HepG2 (cell line): Measurements from ENCODE around the gene KLHL21. TPM values are rescaled to one million over a fixed set of nuclear protein-coding genes. Genes with fewer than 3 reads are reported as not detected.

Source experiments
- CAMTA2 ChIP-seq: sonication (generic); formaldehyde crosslinking; IDR thresholded peaks from 2 replicates; pipeline ENCODE4 v1.4.0; 2020; ENCODE audit warnings: mild to moderate bottlenecking, missing genetic modification reagents, borderline replicate concordance
- ELF4 ChIP-seq: sonication (generic); formaldehyde crosslinking; IDR thresholded peaks from 2 replicates; pipeline ENCODE4 v1.5.0; 2020; ENCODE audit warnings: missing genetic modification reagents, mild to moderate bottlenecking, moderate library complexity, borderline replicate concordance
- GTF2F1 ChIP-seq: fragments of 150-350 bp; IDR thresholded peaks from 2 replicates; pipeline ENCODE4 v1.6.1; 2014; ENCODE audit warnings: low read length
- IRX3 ChIP-seq: sonication (generic); formaldehyde crosslinking; IDR thresholded peaks from 2 replicates; pipeline ENCODE4 v1.8.1; 2023; ENCODE audit warnings: mild to moderate bottlenecking, low read depth, missing genetic modification reagents, borderline replicate concordance
- KDM2A ChIP-seq: sonication (generic); formaldehyde crosslinking; IDR thresholded peaks from 2 replicates; pipeline ENCODE4 v1.4.0; 2020; ENCODE audit warnings: low read depth, missing genetic modification reagents, borderline replicate concordance
- KDM6A ChIP-seq: IDR thresholded peaks from 2 replicates; pipeline ENCODE4 v1.6.1; 2016; ENCODE audit warnings: low read depth
- MED8 ChIP-seq: sonication (generic); formaldehyde crosslinking; IDR thresholded peaks from 2 replicates; pipeline ENCODE4 v1.8.1; 2023; ENCODE audit warnings: mild to moderate bottlenecking, missing genetic modification reagents; ENCODE audit not compliant: insufficient replicate concordance
- NFE2L1 ChIP-seq: sonication (generic); formaldehyde crosslinking; IDR thresholded peaks from 2 replicates; pipeline ENCODE4 v1.4.0; 2020; ENCODE audit warnings: missing genetic modification reagents, mild to moderate bottlenecking, borderline replicate concordance
- PHF20 ChIP-seq: sonication (generic); formaldehyde crosslinking; IDR thresholded peaks from 2 replicates; pipeline ENCODE4 v1.5.0; 2020; ENCODE audit warnings: mild to moderate bottlenecking, missing genetic modification reagents
- TOPORS ChIP-seq: sonication (generic); formaldehyde crosslinking; IDR thresholded peaks from 2 replicates; pipeline ENCODE4 v1.8.0; 2023; ENCODE audit warnings: mild to moderate bottlenecking, missing genetic modification reagents
- ZFP36L1 ChIP-seq: sonication (generic); formaldehyde crosslinking; IDR thresholded peaks from 2 replicates; pipeline ENCODE4 v1.8.0; 2022; ENCODE audit warnings: mild to moderate bottlenecking, missing genetic modification reagents, moderate library complexity
- ZFP82 ChIP-seq: sonication (generic); formaldehyde crosslinking; IDR thresholded peaks from 2 replicates; pipeline ENCODE4 v1.5.1; 2020; ENCODE audit warnings: mild to moderate bottlenecking, missing genetic modification reagents, borderline replicate concordance
- ZNF260 ChIP-seq: sonication (generic); formaldehyde crosslinking; IDR thresholded peaks from 2 replicates; pipeline ENCODE4 v1.4.0; 2020; ENCODE audit warnings: missing genetic modification reagents, low read depth, mild to moderate bottlenecking, borderline replicate concordance
- ZNF326 ChIP-seq: sonication (generic); formaldehyde crosslinking; IDR thresholded peaks from 2 replicates; pipeline ENCODE4 v1.4.0; 2020; ENCODE audit warnings: missing genetic modification reagents, borderline replicate concordance
- ZNF34 ChIP-seq: sonication (generic); formaldehyde crosslinking; IDR thresholded peaks from 2 replicates; pipeline ENCODE4 v1.4.0; 2020; ENCODE audit warnings: mild to moderate bottlenecking, missing genetic modification reagents, borderline replicate concordance
- ZNF589 ChIP-seq: sonication (generic); formaldehyde crosslinking; conservative IDR thresholded peaks from 2 replicates; pipeline ENCODE4 v1.8.0; 2022; ENCODE audit warnings: mild to moderate bottlenecking, moderate library complexity, missing genetic modification reagents
- ZNF816 ChIP-seq: sonication (generic); formaldehyde crosslinking; IDR thresholded peaks from 2 replicates; pipeline ENCODE4 v1.8.0; 2022; ENCODE audit warnings: missing genetic modification reagents, mild to moderate bottlenecking, borderline replicate concordance
- polyA plus RNA-seq, 8 experiments: library from polyadenylated mRNA; depleted of rRNA in 3 of 8; stranded (reverse) in 7 of 8; unstranded in 1 of 8; fragments of >200 nt; fragmentation: Illumina TruSeq in 4 of 8; extraction: Trizol in 4 of 8; gene quantifications; 2 replicates each; pipeline versions ENCODE4 v1.2.1 to v1.2.3, GENCODE V29; 2011 to 2016; ENCODE audit warnings: low read depth in 4 of 8, missing spikeins in 1 of 8, mixed read lengths in 1 of 8; ENCODE audit not compliant: insufficient read depth in 1 of 8
- total RNA-seq, 5 experiments: library from RNA; depleted of rRNA; stranded (reverse); fragments of >200 nt; fragmentation: Illumina TruSeq; extraction: Trizol; gene quantifications; 2 replicates each; pipeline ENCODE4 v1.2.3, GENCODE V29; 2016; ENCODE audit warnings: low read depth in 1 of 5
- TF ChIP-seq, protein P1 (sequence below): sonication (generic); formaldehyde crosslinking; IDR thresholded peaks from 2 replicates; pipeline ENCODE4 v1.4.0; 2020; ENCODE audit warnings: missing genetic modification reagents
- TF ChIP-seq, protein P2 (sequence below), 2 experiments: fragments of 450-650 bp in 1 of 2; sonication (generic) in 1 of 2; formaldehyde crosslinking; IDR thresholded peaks; 2 replicates each; pipeline versions ENCODE4 v1.5.0 to v1.8.0; 2020 to 2022; ENCODE audit warnings: mild to moderate bottlenecking in 1 of 2, missing genetic modification reagents in 1 of 2
- TF ChIP-seq, protein P3 (sequence below): sonication (generic); formaldehyde crosslinking; IDR thresholded peaks from 2 replicates; pipeline ENCODE4 v1.4.0; 2020; ENCODE audit warnings: missing genetic modification reagents
- TF ChIP-seq, protein P4 (sequence below): IDR thresholded peaks from 2 replicates; pipeline ENCODE4 v1.6.1; 2016; ENCODE audit warnings: missing biosample characterization, missing genetic modification reagents, low read depth

Gene KLHL21
- total and polyA plus RNA-seq, 2 of the 13 experiments (the other 11 are each of a cell fraction or from before 2014, with no cell fraction given), result 14.8 to 25.0 TPM

DNA sequence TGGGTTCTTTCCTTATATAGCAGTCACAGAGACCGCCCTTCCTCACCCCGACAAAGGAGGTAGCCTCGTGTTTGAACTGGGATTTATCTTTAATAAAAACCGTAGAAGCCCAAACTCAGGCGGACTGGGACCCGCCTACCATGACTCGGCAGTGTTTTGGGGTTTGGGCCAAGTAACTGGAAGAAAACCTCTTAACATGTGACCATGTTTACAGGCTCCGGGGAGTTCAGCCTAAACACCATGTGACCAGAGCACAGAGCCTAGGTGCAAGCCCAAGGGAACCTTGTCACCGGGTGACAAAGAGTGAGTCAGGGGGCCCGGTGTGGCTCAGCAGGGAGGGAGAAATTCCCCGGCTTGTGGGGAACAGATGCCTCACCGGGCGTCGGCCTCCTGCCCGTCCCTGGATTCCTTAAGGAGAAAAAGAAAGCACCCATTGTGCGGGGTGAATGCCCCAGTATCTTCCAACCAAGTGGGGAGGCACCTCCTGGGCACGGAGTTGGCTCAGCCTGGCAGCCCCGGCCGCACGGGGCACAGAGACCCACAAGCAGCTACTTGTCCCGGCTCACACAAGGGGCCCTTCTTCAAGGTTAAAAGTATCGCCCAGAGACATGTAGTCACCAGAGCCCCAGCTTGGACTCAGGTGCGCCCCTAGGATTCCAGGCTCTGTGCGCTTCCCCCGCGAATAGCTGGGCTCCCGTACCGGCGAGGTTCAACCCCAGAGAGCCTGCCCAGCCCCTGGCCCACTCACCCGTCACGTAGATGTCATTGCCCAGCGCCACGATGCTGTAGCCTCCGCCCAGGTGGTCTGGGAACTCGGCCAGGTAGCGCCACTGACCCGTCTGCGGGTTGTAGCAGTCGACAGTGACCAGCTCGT is 1.4 kb downstream of the KLHL21 start (continued):
- TF ChIP-seq IRX3 (no peak), TOPORS (CRISPR knock-in tag) (no peak; the same call in 1 of the 2 replicates), ZNF34 (CRISPR knock-in tag) (no peak), KDM2A (CRISPR knock-in tag) (0 out of 2 replicates have a peak, but pooled peaks have one; percentile 19), ZNF260 (no peak), GTF2F1 (no peak), ZFP82 (CRISPR knock-in tag) (no peak), ZNF326 (CRISPR knock-in tag) (no peak), ZFP36L1 (CRISPR knock-in tag) (no peak), MED8 (no peak), ELF4 (CRISPR knock-in tag) (no peak; the same call in 1 of the 2 replicates), CAMTA2 (no peak), ZNF816 (no peak), PHF20 (CRISPR knock-in tag) (no peak), ZNF589 (CRISPR knock-in tag) (0 out of 2 replicates have a peak, but pooled peaks have one; percentile 38), NFE2L1 (CRISPR knock-in tag) (peak; percentile 84; the same call in 1 of the 2 replicates), KDM6A (CRISPR knock-in tag) (no peak)
- TF ChIP-seq, protein P1, sequence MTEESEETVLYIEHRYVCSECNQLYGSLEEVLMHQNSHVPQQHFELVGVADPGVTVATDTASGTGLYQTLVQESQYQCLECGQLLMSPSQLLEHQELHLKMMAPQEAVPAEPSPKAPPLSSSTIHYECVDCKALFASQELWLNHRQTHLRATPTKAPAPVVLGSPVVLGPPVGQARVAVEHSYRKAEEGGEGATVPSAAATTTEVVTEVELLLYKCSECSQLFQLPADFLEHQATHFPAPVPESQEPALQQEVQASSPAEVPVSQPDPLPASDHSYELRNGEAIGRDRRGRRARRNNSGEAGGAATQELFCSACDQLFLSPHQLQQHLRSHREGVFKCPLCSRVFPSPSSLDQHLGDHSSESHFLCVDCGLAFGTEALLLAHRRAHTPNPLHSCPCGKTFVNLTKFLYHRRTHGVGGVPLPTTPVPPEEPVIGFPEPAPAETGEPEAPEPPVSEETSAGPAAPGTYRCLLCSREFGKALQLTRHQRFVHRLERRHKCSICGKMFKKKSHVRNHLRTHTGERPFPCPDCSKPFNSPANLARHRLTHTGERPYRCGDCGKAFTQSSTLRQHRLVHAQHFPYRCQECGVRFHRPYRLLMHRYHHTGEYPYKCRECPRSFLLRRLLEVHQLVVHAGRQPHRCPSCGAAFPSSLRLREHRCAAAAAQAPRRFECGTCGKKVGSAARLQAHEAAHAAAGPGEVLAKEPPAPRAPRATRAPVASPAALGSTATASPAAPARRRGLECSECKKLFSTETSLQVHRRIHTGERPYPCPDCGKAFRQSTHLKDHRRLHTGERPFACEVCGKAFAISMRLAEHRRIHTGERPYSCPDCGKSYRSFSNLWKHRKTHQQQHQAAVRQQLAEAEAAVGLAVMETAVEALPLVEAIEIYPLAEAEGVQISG (CRISPR knock-in tag), result no peak
- TF ChIP-seq, protein P2, sequence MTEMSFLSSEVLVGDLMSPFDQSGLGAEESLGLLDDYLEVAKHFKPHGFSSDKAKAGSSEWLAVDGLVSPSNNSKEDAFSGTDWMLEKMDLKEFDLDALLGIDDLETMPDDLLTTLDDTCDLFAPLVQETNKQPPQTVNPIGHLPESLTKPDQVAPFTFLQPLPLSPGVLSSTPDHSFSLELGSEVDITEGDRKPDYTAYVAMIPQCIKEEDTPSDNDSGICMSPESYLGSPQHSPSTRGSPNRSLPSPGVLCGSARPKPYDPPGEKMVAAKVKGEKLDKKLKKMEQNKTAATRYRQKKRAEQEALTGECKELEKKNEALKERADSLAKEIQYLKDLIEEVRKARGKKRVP (CRISPR knock-in tag; IDR thresholded peaks at IDR 0.05), result peak in 1 of 2 experiments; percentile 27; a peak in 1 of 4 replicates
- TF ChIP-seq, protein P3, sequence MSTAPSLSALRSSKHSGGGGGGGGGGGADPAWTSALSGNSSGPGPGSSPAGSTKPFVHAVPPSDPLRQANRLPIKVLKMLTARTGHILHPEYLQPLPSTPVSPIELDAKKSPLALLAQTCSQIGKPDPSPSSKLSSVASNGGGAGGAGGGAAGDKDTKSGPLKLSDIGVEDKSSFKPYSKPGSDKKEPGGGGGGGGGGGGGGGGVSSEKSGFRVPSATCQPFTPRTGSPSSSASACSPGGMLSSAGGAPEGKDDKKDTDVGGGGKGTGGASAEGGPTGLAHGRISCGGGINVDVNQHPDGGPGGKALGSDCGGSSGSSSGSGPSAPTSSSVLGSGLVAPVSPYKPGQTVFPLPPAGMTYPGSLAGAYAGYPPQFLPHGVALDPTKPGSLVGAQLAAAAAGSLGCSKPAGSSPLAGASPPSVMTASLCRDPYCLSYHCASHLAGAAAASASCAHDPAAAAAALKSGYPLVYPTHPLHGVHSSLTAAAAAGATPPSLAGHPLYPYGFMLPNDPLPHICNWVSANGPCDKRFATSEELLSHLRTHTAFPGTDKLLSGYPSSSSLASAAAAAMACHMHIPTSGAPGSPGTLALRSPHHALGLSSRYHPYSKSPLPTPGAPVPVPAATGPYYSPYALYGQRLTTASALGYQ (CRISPR knock-in tag), result no peak
- TF ChIP-seq, protein P4, sequence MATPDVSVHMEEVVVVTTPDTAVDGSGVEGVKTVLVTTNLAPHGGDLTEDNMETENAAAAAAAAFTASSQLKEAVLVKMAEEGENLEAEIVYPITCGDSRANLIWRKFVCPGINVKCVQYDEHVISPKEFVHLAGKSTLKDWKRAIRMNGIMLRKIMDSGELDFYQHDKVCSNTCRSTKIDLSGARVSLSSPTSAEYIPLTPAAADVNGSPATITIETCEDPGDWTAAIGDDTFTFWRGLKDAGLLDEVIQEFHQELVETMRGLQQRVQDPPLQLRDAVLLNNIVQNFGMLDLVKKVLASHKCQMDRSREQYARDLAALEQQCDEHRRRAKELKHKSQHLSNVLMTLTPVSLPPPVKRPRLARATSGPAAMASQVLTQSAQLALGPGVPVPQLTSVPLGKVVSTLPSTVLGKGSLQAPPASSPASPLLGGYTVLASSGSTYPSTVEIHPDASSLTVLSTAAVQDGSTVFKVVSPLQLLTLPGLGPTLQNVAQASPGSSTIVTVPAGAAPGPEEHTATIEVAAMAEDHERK (CRISPR knock-in tag), result no peak
